ENCODE data around the gene ACTA2.

DNA sequence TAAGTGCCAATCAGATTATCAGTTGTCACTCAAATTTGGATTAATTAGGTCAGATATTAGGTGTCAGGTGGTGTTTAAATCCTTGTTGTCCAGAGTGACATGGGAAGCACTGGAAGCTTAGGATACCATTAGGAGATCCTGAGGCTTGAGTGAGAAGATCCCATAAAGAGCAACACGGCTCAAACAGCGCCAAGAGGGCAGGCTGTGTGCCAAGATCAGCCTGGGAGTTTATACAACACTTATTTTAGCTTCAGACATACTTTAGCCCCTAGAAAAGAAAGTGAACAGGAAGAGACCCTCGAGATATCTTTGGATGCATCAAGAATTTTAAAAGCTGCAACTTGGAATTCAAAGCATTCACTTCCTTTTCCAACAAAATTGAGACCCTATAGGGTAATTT, 14.2 kb upstream of the ACTA2 start:
- TF ChIP-seq, protein P1, sequence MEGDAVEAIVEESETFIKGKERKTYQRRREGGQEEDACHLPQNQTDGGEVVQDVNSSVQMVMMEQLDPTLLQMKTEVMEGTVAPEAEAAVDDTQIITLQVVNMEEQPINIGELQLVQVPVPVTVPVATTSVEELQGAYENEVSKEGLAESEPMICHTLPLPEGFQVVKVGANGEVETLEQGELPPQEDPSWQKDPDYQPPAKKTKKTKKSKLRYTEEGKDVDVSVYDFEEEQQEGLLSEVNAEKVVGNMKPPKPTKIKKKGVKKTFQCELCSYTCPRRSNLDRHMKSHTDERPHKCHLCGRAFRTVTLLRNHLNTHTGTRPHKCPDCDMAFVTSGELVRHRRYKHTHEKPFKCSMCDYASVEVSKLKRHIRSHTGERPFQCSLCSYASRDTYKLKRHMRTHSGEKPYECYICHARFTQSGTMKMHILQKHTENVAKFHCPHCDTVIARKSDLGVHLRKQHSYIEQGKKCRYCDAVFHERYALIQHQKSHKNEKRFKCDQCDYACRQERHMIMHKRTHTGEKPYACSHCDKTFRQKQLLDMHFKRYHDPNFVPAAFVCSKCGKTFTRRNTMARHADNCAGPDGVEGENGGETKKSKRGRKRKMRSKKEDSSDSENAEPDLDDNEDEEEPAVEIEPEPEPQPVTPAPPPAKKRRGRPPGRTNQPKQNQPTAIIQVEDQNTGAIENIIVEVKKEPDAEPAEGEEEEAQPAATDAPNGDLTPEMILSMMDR (conservative IDR thresholded peaks at IDR 0.05 in 1 of 2, IDR thresholded peaks at IDR 0.05 in 1 of 2; ENCODE audit: extremely low read depth in 1 of 2, insufficient read depth in 1 of 2, low read depth in 1 of 2, low read length in 2 of 2): no peak
- no peak for TF ChIP-seq EZH2 (IDR thresholded peaks at IDR 0.05; ENCODE audit: borderline replicate concordance, low read length)

All from mammary epithelial cell (primary cell).